GM18858 (cell line): ENCODE measurements around the gene ADAMTSL4.
A peak's percentile ranks its signal among the peaks of the same experiment; 100 is the strongest.

Source experiments
- ATAC-seq: cut with Tn5 transposase; IDR thresholded peaks from one replicate; pipeline ENCODE4 v1.9.1; 2021; ENCODE audit not compliant: unreplicated experiment

ADAMTSL4 gene

GRCh38 chr1:150548632-150549495 is at the start of gene ADAMTSL4:
TSS of gene ADAMTSL4 (plus strand) at chr1:150549408. CDS start at chr1:150552289, 2,881 bp downstream.
- ATAC-seq = no peak

- no peak for ATAC-seq
These were observed 43.8 kb upstream of the ADAMTSL4 start for GRCh38 chr1:150505431-150505830.

GRCh38 chr1:150507912-150508864 is 41.0 kb upstream of the ADAMTSL4 start, which contains the start of gene ECM1:
TSS of gene ECM1 (plus strand) at chr1:150508109. CDS start at chr1:150508210, 101 bp downstream.
- no peak for ATAC-seq

GRCh38 chr1:150508982-150509381 is 40.2 kb upstream of the ADAMTSL4 start:
- ATAC-seq = no peak

- no peak for ATAC-seq
These were observed 37.7 kb upstream of the ADAMTSL4 start for GRCh38 chr1:150511551-150511950.

GRCh38 chr1:150511985-150512660 is 37.1 kb upstream of the ADAMTSL4 start:
- no peak for ATAC-seq

GRCh38 chr1:150512846-150513245 is 36.4 kb upstream of the ADAMTSL4 start:
- no peak for ATAC-seq

- ATAC-seq = no peak
These were observed 35.8 kb upstream of the ADAMTSL4 start for GRCh38 chr1:150513351-150513791.

GRCh38 chr1:150514260-150514659 is 34.9 kb upstream of the ADAMTSL4 start:
- no peak for ATAC-seq

GRCh38 chr1:150514913-150515327 is 34.3 kb upstream of the ADAMTSL4 start:
- no peak for ATAC-seq

GRCh38 chr1:150515328-150516049 is 33.7 kb upstream of the ADAMTSL4 start, which contains the start of gene FALEC:
TSS of gene FALEC (plus strand) at chr1:150515752.
- peak; percentile 81 for ATAC-seq

- ATAC-seq = no peak
These were observed 33.1 kb upstream of the ADAMTSL4 start for GRCh38 chr1:150516050-150516591.

- no peak for ATAC-seq
These were observed 32.6 kb upstream of the ADAMTSL4 start for GRCh38 chr1:150516616-150517015.

GRCh38 chr1:150521196-150521968 is 27.8 kb upstream of the ADAMTSL4 start:
- ATAC-seq = no peak

- no peak for ATAC-seq
These were observed 23.9 kb upstream of the ADAMTSL4 start for GRCh38 chr1:150525348-150525747.

- ATAC-seq = no peak
These were observed 21.0 kb upstream of the ADAMTSL4 start for GRCh38 chr1:150528196-150528595.

GRCh38 chr1:150529017-150529416 is 20.2 kb upstream of the ADAMTSL4 start:
- ATAC-seq = no peak

- no peak for ATAC-seq
These were observed 18.6 kb upstream of the ADAMTSL4 start for GRCh38 chr1:150530491-150531159.
